Measurements from ENCODE around the gene DAP3. TPM values are rescaled to one million over a fixed set of nuclear protein-coding genes. Genes with fewer than 3 reads are reported as not detected.

Gene DAP3
- total RNA-seq, 1 experiment from 2014 or later = 136 TPM

- Histone ChIP-seq H3K27me3 (ENCODE audit: control insufficient read depth, insufficient read depth, low read length) (no peaks in the 10 kb centered on the region), H3K4me3 (ENCODE audit: low read depth in 2 of 2, low read length in 2 of 2) (no peak overlapping the region), H3K27ac (ENCODE audit: low read length) (peak overlapping the region; percentile 76), H3K4me1 (ENCODE audit: control insufficient read depth, insufficient read depth, low read length) (peaks cover 16% of the 10 kb centered on the region), H3K9me3 (ENCODE audit: control insufficient read depth, insufficient read depth, low read depth, low read length) (peaks cover 8% of the 10 kb centered on the region; the same call in 1 of the 2 replicates), H3K36me3 (ENCODE audit: control insufficient read depth, insufficient read depth, low read length) (no peaks in the 10 kb centered on the region)
- ChIA-PET POLR2A (no interaction called here), CTCF (interaction anchor here (0.6 kb wide), 1 partner anchor 12 kb away, joined by 5 read pairs; no protein-coding TSS in a partner anchor)
- in situ Hi-C loops (cut with HindIII; ENCODE audit: low pct_unique_long_range_greater_than_20kb, low sequenced_read_pairs) (no loop called here), intact Hi-C loops (cut with micrococcal nuclease; ENCODE audit: unreplicated experiment) (no loop called here)
- TF ChIP-seq SIN3A (IDR thresholded peaks at IDR 0.05; ENCODE audit: borderline replicate concordance, insufficient read depth, low read depth, low read length) = no peak
- no peak for TF ChIP-seq POLR2AphosphoS5 (IDR thresholded peaks at IDR 0.05; ENCODE audit: low read depth, low read length)
- TF ChIP-seq, protein P1, sequence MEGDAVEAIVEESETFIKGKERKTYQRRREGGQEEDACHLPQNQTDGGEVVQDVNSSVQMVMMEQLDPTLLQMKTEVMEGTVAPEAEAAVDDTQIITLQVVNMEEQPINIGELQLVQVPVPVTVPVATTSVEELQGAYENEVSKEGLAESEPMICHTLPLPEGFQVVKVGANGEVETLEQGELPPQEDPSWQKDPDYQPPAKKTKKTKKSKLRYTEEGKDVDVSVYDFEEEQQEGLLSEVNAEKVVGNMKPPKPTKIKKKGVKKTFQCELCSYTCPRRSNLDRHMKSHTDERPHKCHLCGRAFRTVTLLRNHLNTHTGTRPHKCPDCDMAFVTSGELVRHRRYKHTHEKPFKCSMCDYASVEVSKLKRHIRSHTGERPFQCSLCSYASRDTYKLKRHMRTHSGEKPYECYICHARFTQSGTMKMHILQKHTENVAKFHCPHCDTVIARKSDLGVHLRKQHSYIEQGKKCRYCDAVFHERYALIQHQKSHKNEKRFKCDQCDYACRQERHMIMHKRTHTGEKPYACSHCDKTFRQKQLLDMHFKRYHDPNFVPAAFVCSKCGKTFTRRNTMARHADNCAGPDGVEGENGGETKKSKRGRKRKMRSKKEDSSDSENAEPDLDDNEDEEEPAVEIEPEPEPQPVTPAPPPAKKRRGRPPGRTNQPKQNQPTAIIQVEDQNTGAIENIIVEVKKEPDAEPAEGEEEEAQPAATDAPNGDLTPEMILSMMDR (IDR thresholded peaks at IDR 0.05) = no peak
- TF ChIP-seq, protein P2, sequence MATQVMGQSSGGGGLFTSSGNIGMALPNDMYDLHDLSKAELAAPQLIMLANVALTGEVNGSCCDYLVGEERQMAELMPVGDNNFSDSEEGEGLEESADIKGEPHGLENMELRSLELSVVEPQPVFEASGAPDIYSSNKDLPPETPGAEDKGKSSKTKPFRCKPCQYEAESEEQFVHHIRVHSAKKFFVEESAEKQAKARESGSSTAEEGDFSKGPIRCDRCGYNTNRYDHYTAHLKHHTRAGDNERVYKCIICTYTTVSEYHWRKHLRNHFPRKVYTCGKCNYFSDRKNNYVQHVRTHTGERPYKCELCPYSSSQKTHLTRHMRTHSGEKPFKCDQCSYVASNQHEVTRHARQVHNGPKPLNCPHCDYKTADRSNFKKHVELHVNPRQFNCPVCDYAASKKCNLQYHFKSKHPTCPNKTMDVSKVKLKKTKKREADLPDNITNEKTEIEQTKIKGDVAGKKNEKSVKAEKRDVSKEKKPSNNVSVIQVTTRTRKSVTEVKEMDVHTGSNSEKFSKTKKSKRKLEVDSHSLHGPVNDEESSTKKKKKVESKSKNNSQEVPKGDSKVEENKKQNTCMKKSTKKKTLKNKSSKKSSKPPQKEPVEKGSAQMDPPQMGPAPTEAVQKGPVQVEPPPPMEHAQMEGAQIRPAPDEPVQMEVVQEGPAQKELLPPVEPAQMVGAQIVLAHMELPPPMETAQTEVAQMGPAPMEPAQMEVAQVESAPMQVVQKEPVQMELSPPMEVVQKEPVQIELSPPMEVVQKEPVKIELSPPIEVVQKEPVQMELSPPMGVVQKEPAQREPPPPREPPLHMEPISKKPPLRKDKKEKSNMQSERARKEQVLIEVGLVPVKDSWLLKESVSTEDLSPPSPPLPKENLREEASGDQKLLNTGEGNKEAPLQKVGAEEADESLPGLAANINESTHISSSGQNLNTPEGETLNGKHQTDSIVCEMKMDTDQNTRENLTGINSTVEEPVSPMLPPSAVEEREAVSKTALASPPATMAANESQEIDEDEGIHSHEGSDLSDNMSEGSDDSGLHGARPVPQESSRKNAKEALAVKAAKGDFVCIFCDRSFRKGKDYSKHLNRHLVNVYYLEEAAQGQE (IDR thresholded peaks at IDR 0.05; ENCODE audit: insufficient read depth in 1 of 2, low read depth in 2 of 2, low read length in 1 of 2) = no peak
- no peak for TF ChIP-seq TCF7L2 (IDR thresholded peaks at IDR 0.05; ENCODE audit: low read depth, low read length)
- DNase-seq (ENCODE audit: low read depth, low spot score) (no peak), ATAC-seq (peak; percentile 16; the same call in 1 of the 2 replicates)
- BruUV-seq (replicated peaks) = no TSS peak
These were observed 36.8 kb upstream of the DAP3 start for GRCh38 chr1:155651861-155652661.

- intact Hi-C loops (cut with micrococcal nuclease; ENCODE audit: unreplicated experiment) = no loop called here
- Histone ChIP-seq H3K4me3 (ENCODE audit: low read depth in 2 of 2, low read length in 2 of 2) (no peak overlapping the region), H3K27ac (ENCODE audit: low read length) (no peak overlapping the region), H3K27me3 (ENCODE audit: control insufficient read depth, insufficient read depth, low read length) (no peaks in the 10 kb centered on the region), H3K36me3 (ENCODE audit: control insufficient read depth, insufficient read depth, low read length) (no peaks in the 10 kb centered on the region), H3K9me3 (ENCODE audit: control insufficient read depth, insufficient read depth, low read depth, low read length) (peaks cover 8% of the 10 kb centered on the region; the same call in 1 of the 2 replicates), H3K4me1 (ENCODE audit: control insufficient read depth, insufficient read depth, low read length) (peaks cover 16% of the 10 kb centered on the region)
- ATAC-seq (no peak), DNase-seq (ENCODE audit: low read depth, low spot score) (no peak)
- no TSS peak for BruUV-seq (replicated peaks)
- in situ Hi-C loops (cut with HindIII; ENCODE audit: low pct_unique_long_range_greater_than_20kb, low sequenced_read_pairs) = no loop called here
- ChIA-PET POLR2A (interaction anchor here (0.6 kb wide), 1 partner anchor 102 kb away, joined by 4 read pairs; no protein-coding TSS in a partner anchor), CTCF (interaction anchor here (0.6 kb wide), 2 partner anchors 11 to 103 kb away, joined by 3 to 5 read pairs; no protein-coding TSS in a partner anchor)
- TF ChIP-seq, protein P1 (IDR thresholded peaks at IDR 0.05) = no peak
- TF ChIP-seq POLR2AphosphoS5 (IDR thresholded peaks at IDR 0.05; ENCODE audit: low read depth, low read length) (no peak), SIN3A (IDR thresholded peaks at IDR 0.05; ENCODE audit: borderline replicate concordance, insufficient read depth, low read depth, low read length) (no peak)
- TF ChIP-seq, protein P2 (IDR thresholded peaks at IDR 0.05; ENCODE audit: insufficient read depth in 1 of 2, low read depth in 2 of 2, low read length in 1 of 2) = no peak
These were observed 35.9 kb upstream of the DAP3 start for GRCh38 chr1:155652951-155653350.
